Ovary (tissue), 9 donors: ENCODE data around the gene ACAP2. TPM values are rescaled to one million over a fixed set of nuclear protein-coding genes. Genes with fewer than 3 reads are reported as not detected.
A peak's percentile ranks its signal among the peaks of the same experiment; 100 is the strongest.

Experiments
- DNase-seq, 5 donors: peaks; one replicate each; pipeline ENCODE4 v3.0.0-alpha.2; 2019 to 2020
- H3K27ac ChIP-seq, 2 donors: fragments of 200-600 bp; one replicate each; pipeline versions ENCODE4 v1.5.1 to v1.8.0; 2019 to 2022
- H3K27me3 ChIP-seq: fragments of 200-600 bp; one replicate; pipeline ENCODE4 v1.8.0; 2022
- H3K36me3 ChIP-seq: fragments of 200-600 bp; sonication (generic); one replicate; pipeline ENCODE4 v1.5.1; 2019
- H3K4me1 ChIP-seq: one replicate; pipeline ENCODE4 v1.8.1; 2013; ENCODE audit warnings: mild to moderate bottlenecking, moderate library complexity; ENCODE audit not compliant: insufficient read depth
- H3K4me3 ChIP-seq: fragments of 200-600 bp; sonication (generic); one replicate; pipeline ENCODE4 v1.5.1; 2017
- H3K9me3 ChIP-seq, 2 donors: fragments of 200-600 bp in 1 of 2; sonication (generic) in 1 of 2; one replicate each; pipeline versions ENCODE4 v1.5.1 to v1.8.1; 2013 to 2019; ENCODE audit warnings: mild to moderate bottlenecking in 1 of 2, moderate library complexity in 1 of 2
- CTCF ChIP-seq, 3 donors: fragments of 450-650 bp in 2 of 3; fragments of 200-600 bp in 1 of 3; IDR thresholded peaks; one replicate each; pipeline versions ENCODE4 v1.5.1 to v1.8.0; 2016 to 2022; ENCODE audit warnings: antibody characterized with exemption in 3 of 3, mild to moderate bottlenecking in 1 of 3
- EP300 ChIP-seq: sonication (generic); formaldehyde crosslinking; IDR thresholded peaks from one replicate; pipeline ENCODE4 v1.6.1; 2017; ENCODE audit warnings: antibody characterized with exemption
- POLR2A ChIP-seq: fragments of 450-650 bp; IDR thresholded peaks from one replicate; pipeline ENCODE4 v1.6.1; 2017; ENCODE audit warnings: antibody characterized with exemption, mild to moderate bottlenecking, moderate library complexity
- WGBS, 3 donors: extraction: QIAGEN DNeasy Blood & Tissue Kit in 1 of 3; methylation state at CpG; one replicate each; pipeline versions ENCODE4 v1.1.5 to v1.1.7; 2013 to 2017; 5-methylcytosine and 5-hydroxymethylcytosine counted together
- intact Hi-C, 4 donors: fragments of 100-400 bp; cut with DNase I; formaldehyde crosslinking; loops; one replicate each; pipeline versions ENCODE4 v1.11.0 to v1.15.1; 2022 to 2023
- polyA plus RNA-seq, 2 donors: library from polyadenylated mRNA; stranded (reverse); fragments of 200-250 nt in 1 of 2; fragments of 350-450 nt in 1 of 2; fragmentation: Illumina TruSeq in 1 of 2; extraction: RNeasy Lipid Tissue Mini Kit (QIAGEN cat#74804) in 1 of 2; gene quantifications; one replicate each; pipeline ENCODE4 v1.2.3, GENCODE V29; 2013 to 2014
- total RNA-seq, 7 donors: library from RNA; depleted of rRNA in 2 of 7; stranded (reverse); fragments of >200 nt in 2 of 7; fragmentation: NEBNext Ultra II Directional in 3 of 7; extraction: Animal tissue kit (Norgen Biotek cat#: 25700) in 3 of 7; gene quantifications; one replicate each; pipeline versions ENCODE4 v1.1.0 to v1.2.4, GENCODE V29; 2016 to 2023
- donor health status: DM: no; HTN: no; CAD: no; lungs with moderate emphysema.
- donor health status: DM: no; HTN: no; CAD: no.
- donor health status: Bipolar disorder and iron deficiency.
- donor health status: DM: yes; HTN: yes; CAD: no.
- donor health status: DM: no; HTN: no; CAD: no.
- donor health status: DM: yes; HTN: yes; CAD: no.

ACAP2 gene
- total and polyA plus RNA-seq, 9 donors, result 15.1 to 66.8 (median 49.4) TPM

GRCh38 chr3:195258449-195259153 lies 184.2 kb downstream of the ACAP2 start:
- no peak overlapping the region for H3K4me3 ChIP-seq
- no peaks in the 10 kb centered on the region for H3K36me3 ChIP-seq
- no peak for TF ChIP-seq EP300
- no peak for TF ChIP-seq POLR2A
- TF ChIP-seq CTCF (IDR thresholded peaks at IDR 0.05), result no peak
- peaks cover 7% of the 10 kb centered on the region for H3K4me1 ChIP-seq
- H3K9me3 ChIP-seq, result no peaks in the 10 kb centered on the region
- peak in 2 of 5 donors; percentile 35 to 42 for DNase-seq
- no peaks in the 10 kb centered on the region for H3K27me3 ChIP-seq
- intact Hi-C loops, result loop anchor here (2.0 to 10.0 kb wide), 7 partner anchors 104 to 774 kb away; partner anchors contain the start of genes FAM43A (in 2 of the 4) and ATP13A3 (in 1 of the 4)
- 60 to 72% (median 67%) methylated on average over 14 of the region's 14 CpGs for WGBS, 3 donors
- H3K27ac ChIP-seq, result peak overlapping the region; percentile 60 to 86

GRCh38 chr3:195257454-195258448 lies 185.1 kb downstream of the ACAP2 start:
- H3K27ac ChIP-seq, result no peak overlapping the region
- no peaks in the 10 kb centered on the region for H3K36me3 ChIP-seq
- no peaks in the 10 kb centered on the region for H3K27me3 ChIP-seq
- WGBS, 3 donors, result 89 to 92% (median 92%) methylated on average over 16 of the region's 16 CpGs
- peak in 2 of 5 donors; percentile 19 to 25 for DNase-seq
- intact Hi-C loops, result loop anchor here (2.0 to 10.0 kb wide), 7 partner anchors 103 to 773 kb away; partner anchors contain the start of genes FAM43A (in 2 of the 4) and ATP13A3 (in 1 of the 4)
- no peaks in the 10 kb centered on the region for H3K9me3 ChIP-seq
- no peak for TF ChIP-seq CTCF (IDR thresholded peaks at IDR 0.05)
- no peak for TF ChIP-seq POLR2A
- no peak for TF ChIP-seq EP300
- no peak overlapping the region for H3K4me3 ChIP-seq
- H3K4me1 ChIP-seq, result peaks cover 7% of the 10 kb centered on the region

GRCh38 chr3:195256639-195257453 lies 186.0 kb downstream of the ACAP2 start:
- Histone ChIP-seq H3K4me3 (no peak overlapping the region), H3K27me3 (no peaks in the 10 kb centered on the region), H3K9me3 (no peaks in the 10 kb centered on the region), H3K4me1 (peaks cover 7% of the 10 kb centered on the region), H3K36me3 (no peaks in the 10 kb centered on the region), H3K27ac (no peak overlapping the region)
- DNase-seq, result peak in 2 of 5 donors; percentile 14 to 20
- intact Hi-C loops, result loop anchor here (5.0 to 10.0 kb wide), 6 partner anchors 102 to 772 kb away; partner anchors contain the start of genes FAM43A (in 2 of the 4) and ATP13A3 (in 1 of the 4)
- no peak for TF ChIP-seq POLR2A
- TF ChIP-seq EP300, result no peak
- TF ChIP-seq CTCF (IDR thresholded peaks at IDR 0.05), result no peak
- WGBS, 3 donors, result 95 to 97% (median 95%) methylated on average over 19 of the region's 19 CpGs
